HG02798 (cell line): ENCODE measurements around the gene LMOD2.

ENCODE experiments used
- ATAC-seq: cut with Tn5 transposase; IDR thresholded peaks from one replicate; pipeline ENCODE4 v1.9.1; 2021; ENCODE audit warnings: mild to moderate bottlenecking; ENCODE audit not compliant: unreplicated experiment, poor library complexity

The LMOD2 gene

GRCh38 chr7:123665896-123666295 lies 10.2 kb downstream of the LMOD2 start:
- no peak for ATAC-seq

- no peak for ATAC-seq
Observed at GRCh38 chr7:123666492-123666891, 10.8 kb downstream of the LMOD2 start.

GRCh38 chr7:123669485-123669884 lies 13.8 kb downstream of the LMOD2 start:
- ATAC-seq, result no peak

- no peak for ATAC-seq
Observed at GRCh38 chr7:123673137-123673732, 17.6 kb downstream of the LMOD2 start.

- ATAC-seq, result no peak
Observed at GRCh38 chr7:123673752-123674398, 18.2 kb downstream of the LMOD2 start.

- ATAC-seq, result no peak
Observed at GRCh38 chr7:123674399-123675180, 18.9 kb downstream of the LMOD2 start.

- ATAC-seq, result no peak
Observed at GRCh38 chr7:123675181-123675473, 19.5 kb downstream of the LMOD2 start.

GRCh38 chr7:123677061-123677715 lies 21.5 kb downstream of the LMOD2 start:
- ATAC-seq, result no peak

GRCh38 chr7:123679614-123680013 lies 23.9 kb downstream of the LMOD2 start:
- ATAC-seq, result no peak

- no peak for ATAC-seq
Observed at GRCh38 chr7:123680580-123680979, 24.9 kb downstream of the LMOD2 start.

- no peak for ATAC-seq
Observed at GRCh38 chr7:123681561-123681960, 25.9 kb downstream of the LMOD2 start.

- ATAC-seq, result peak; percentile 64
Observed at GRCh38 chr7:123682690-123683089, 27.0 kb downstream of the LMOD2 start.

GRCh38 chr7:123687161-123687560 lies 31.5 kb downstream of the LMOD2 start:
- no peak for ATAC-seq

- ATAC-seq, result no peak
Observed at GRCh38 chr7:123687727-123688126, 32.1 kb downstream of the LMOD2 start.

GRCh38 chr7:123689250-123689649 lies 33.6 kb downstream of the LMOD2 start:
- ATAC-seq, result no peak

GRCh38 chr7:123690550-123690949 lies 34.9 kb downstream of the LMOD2 start:
- ATAC-seq, result no peak

- ATAC-seq, result no peak
Observed at GRCh38 chr7:123692471-123692877, 36.8 kb downstream of the LMOD2 start.

- no peak for ATAC-seq
Observed at GRCh38 chr7:123695944-123696677, 40.4 kb downstream of the LMOD2 start.

GRCh38 chr7:123705211-123705901 lies 49.7 kb downstream of the LMOD2 start:
- no peak for ATAC-seq

GRCh38 chr7:123709525-123709924 lies 53.9 kb downstream of the LMOD2 start:
- ATAC-seq, result no peak
